Duodenal mucosa (tissue), 2 donors: ENCODE results near the gene SCRN3.
"Not testable (repeated sequence)": the region's sequence is repeated elsewhere in the genome, so short reads cannot be mapped to it uniquely, and the experiment has no call there.

ENCODE experiments used
- H3K27ac ChIP-seq: one replicate; pipeline ENCODE4 v1.7.0; 2013; ENCODE audit warnings: low read depth, low read length
- H3K27me3 ChIP-seq, 2 donors: one replicate each; pipeline ENCODE4 v1.7.0; 2013; ENCODE audit warnings: low read length in 2 of 2, control low read depth in 1 of 2; ENCODE audit not compliant: insufficient read depth in 2 of 2, control insufficient read depth in 1 of 2
- H3K36me3 ChIP-seq, 2 donors: one replicate each; pipeline ENCODE4 v1.7.0; 2013; ENCODE audit warnings: low read length in 2 of 2, control low read depth in 1 of 2; ENCODE audit not compliant: insufficient read depth in 2 of 2, control insufficient read depth in 1 of 2
- H3K4me1 ChIP-seq, 2 donors: one replicate each; pipeline ENCODE4 v1.7.0; 2013; ENCODE audit warnings: low read length in 2 of 2, control low read depth in 1 of 2; ENCODE audit not compliant: insufficient read depth in 2 of 2, control insufficient read depth in 1 of 2
- H3K4me3 ChIP-seq, 2 donors: one replicate each; pipeline ENCODE4 v1.7.0; 2013; ENCODE audit warnings: low read length in 2 of 2, low read depth in 1 of 2
- H3K9ac ChIP-seq, 2 donors: one replicate each; pipeline ENCODE4 v1.7.0; 2013; ENCODE audit warnings: low read length in 2 of 2, low read depth in 1 of 2
- H3K9me3 ChIP-seq, 2 donors: one replicate each; pipeline ENCODE4 v1.7.0; 2013; ENCODE audit warnings: low read length in 2 of 2, control low read depth in 1 of 2; ENCODE audit not compliant: control insufficient read depth in 1 of 2

The SCRN3 gene

DNA sequence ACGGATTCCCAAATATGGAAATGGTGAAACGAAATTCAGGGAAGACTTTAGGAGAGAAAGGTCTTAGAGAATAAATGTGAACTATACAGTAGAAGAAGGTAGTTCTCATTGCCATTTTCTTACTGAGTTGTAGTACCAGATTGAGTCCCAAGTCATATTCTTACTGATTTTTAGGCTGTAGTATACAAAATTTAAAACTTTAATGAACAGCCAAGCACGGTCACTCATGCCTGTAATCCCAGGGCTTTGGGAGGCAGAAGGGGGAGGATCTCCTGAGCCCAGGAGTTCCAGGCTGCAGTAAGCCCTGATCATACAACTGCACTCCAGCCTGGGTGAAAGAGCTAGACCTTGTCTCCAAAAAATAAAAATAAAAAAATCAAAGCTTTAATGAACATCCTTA is 2.2 kb downstream of the SCRN3 start:
- Histone ChIP-seq H3K9ac (no peak overlapping the region), H3K36me3 (peaks cover 0 to 10% of the 10 kb centered on the region in 2 donors), H3K27ac (no peak overlapping the region), H3K4me3 (no peak overlapping the region), H3K4me1 (peaks cover 16 to 19% of the 10 kb centered on the region in 2 donors), H3K9me3 (no peaks in the 10 kb centered on the region), H3K27me3 (no peaks in the 10 kb centered on the region)

DNA sequence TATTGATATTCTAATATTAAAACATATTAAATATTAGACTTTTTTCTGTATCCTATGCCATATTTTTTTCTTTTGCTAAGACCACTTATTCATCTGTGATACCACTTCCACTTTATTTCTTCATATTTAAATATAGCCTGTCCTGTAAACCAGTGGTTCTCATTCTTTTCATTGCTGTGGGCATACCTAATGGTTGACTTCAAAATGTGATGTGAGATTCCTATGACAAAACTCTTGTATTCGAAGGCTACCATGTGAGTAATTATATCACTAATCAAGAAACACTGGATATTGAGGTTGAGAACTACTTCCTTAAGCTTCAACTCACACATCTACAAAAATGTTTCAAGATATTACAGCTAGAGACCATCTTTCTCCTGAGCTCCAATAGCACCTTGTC is 3.6 kb downstream of the SCRN3 start:
- peaks cover 0 to 21% of the 10 kb centered on the region in 2 donors for H3K36me3 ChIP-seq
- no peak overlapping the region for H3K9ac ChIP-seq
- no peak overlapping the region for H3K4me3 ChIP-seq
- no peaks in the 10 kb centered on the region for H3K9me3 ChIP-seq
- peaks cover 11 to 14% of the 10 kb centered on the region in 2 donors for H3K4me1 ChIP-seq
- H3K27ac ChIP-seq, result no peak overlapping the region
- no peaks in the 10 kb centered on the region for H3K27me3 ChIP-seq

DNA sequence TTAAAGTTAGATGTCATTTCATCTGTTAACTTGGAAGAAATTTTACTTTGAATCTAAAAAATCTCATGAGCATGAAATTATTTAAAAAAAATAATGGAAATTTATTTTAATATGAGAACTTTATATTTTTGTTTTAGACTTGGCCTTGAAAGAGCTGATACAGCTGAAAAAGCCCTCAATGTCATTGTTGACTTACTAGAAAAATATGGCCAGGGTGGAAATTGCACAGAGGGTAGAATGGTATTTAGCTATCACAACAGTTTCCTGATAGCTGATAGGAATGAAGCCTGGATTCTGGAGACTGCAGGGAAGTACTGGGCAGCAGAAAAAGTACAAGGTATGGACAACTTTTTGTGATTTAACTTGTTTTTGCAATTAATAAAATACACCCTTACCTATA is 5.3 kb downstream of the SCRN3 start:
- no peaks in the 10 kb centered on the region for H3K9me3 ChIP-seq
- H3K4me1 ChIP-seq, result peaks cover 5 to 7% of the 10 kb centered on the region in 2 donors
- no peak overlapping the region for H3K27ac ChIP-seq
- no peak overlapping the region for H3K9ac ChIP-seq
- peaks cover 0 to 21% of the 10 kb centered on the region in 2 donors for H3K36me3 ChIP-seq
- H3K4me3 ChIP-seq, result no peak overlapping the region
- H3K27me3 ChIP-seq, result no peaks in the 10 kb centered on the region

DNA sequence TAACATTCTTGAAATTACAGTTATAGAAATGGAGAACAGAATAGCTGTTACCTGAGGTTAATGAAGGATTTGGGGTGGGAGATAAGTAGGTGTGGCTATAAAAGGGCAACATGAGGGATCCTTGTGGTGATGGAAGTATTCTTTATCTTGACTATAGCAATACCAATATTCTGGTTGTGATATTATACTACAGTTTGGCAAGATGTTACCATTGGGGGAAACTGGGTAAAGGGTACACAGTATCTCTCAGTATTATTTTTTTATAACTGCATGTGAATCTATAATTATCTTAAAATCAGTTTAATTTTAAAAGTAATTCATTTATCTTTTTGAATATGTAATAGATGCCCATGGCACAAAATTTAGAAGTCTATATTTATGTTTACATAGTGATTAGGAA is 8.1 kb downstream of the SCRN3 start:
- Histone ChIP-seq H3K9me3 (no peaks in the 10 kb centered on the region), H3K36me3 (peaks cover 0 to 21% of the 10 kb centered on the region in 2 donors), H3K4me1 (no peaks in the 10 kb centered on the region), H3K27ac (no peak overlapping the region), H3K4me3 (no peak overlapping the region), H3K9ac (no peak overlapping the region), H3K27me3 (no peaks in the 10 kb centered on the region)

DNA sequence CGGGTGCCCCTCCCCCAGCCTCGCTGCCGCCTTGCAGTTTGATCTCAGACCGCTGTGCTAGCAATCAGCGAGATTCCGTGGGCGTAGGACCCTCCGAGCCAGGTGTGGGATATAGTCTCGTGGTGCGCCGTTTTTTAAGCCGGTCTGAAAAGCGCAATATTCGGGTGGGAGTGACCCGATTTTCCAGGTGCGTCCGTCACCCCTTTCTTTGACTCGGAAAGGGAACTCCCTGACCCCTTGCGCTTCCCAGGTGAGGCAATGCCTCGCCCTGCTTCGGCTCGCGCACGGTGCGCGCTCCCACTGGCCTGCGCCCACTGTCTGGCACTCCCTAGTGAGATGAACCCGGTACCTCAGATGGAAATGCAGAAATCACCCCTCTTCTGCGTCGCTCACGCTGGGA is 14.5 kb downstream of the SCRN3 start:
- H3K9me3 ChIP-seq, H3K27ac ChIP-seq, H3K9ac ChIP-seq, H3K4me3 ChIP-seq, H3K4me1 ChIP-seq, H3K36me3 ChIP-seq, H3K27me3 ChIP-seq: not testable (repeated sequence)

DNA sequence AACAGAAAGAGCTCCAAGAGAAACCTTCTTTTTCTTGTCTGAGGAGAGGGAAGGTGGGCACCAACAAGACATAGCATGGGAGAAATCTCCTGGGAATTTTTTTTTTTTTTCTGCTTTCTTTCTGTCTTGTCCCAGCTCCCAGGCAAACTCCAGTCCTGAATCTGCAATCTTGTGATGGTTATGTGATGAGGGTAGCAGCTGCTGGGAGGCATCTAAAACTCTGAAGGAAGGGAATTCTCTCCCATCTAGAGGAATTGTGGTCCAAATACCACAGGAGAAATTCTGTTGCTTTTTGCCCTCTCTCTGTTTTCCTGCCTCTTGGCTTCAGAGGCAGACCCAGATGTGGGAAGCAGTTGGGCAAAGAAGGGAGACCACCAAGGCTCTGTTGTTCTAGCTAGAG is 16.7 kb downstream of the SCRN3 start:
- H3K27me3 ChIP-seq, result no peaks in the 10 kb centered on the region
- no peak overlapping the region for H3K27ac ChIP-seq
- no peaks in the 10 kb centered on the region for H3K4me1 ChIP-seq
- no peaks in the 10 kb centered on the region for H3K9me3 ChIP-seq
- no peak overlapping the region for H3K4me3 ChIP-seq
- peaks cover 0 to 8% of the 10 kb centered on the region in 2 donors for H3K36me3 ChIP-seq
- no peak overlapping the region for H3K9ac ChIP-seq

DNA sequence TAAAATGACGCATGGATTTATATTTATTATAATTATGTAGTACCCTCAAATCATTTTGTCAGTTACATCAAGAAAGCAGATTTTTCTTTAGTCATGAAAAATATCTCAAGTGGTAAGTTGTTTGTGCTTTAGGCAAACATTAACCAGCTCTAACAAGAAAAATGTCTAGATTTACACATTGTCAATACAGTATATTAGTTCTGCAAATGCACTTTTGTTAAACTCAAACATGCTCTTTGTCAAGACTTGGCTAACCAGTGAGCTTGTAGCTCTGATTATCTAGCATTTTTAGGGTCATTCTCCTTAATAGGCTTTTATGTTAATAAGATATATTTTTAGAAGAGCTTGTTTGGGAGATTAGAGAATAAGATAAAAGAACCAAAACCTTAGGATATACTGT is 32.7 kb downstream of the SCRN3 start:
- Histone ChIP-seq H3K36me3 (peaks cover 4 to 5% of the 10 kb centered on the region in 2 donors), H3K27ac (no peak overlapping the region), H3K9me3 (no peaks in the 10 kb centered on the region)

DNA sequence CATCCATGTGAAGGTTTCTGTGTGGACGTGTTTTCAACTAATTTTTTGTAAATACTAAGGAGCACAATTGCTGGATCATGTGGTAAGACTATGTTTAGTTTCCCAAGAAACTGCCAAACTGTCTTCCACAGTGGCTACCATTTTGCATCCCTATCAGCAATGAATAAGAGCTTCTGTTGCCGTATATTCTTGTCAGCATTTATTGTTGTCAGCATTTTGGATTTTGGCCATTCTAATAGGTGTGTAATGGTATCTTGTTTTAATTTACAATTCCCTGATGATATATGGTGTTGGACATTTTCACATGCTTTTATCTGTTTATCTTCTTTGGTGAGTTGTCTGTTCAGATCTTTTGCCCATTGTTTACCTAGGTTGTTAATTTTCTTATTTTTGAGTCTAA is 34.5 kb downstream of the SCRN3 start:
- no peaks in the 10 kb centered on the region for H3K4me1 ChIP-seq
- H3K9ac ChIP-seq, result no peak overlapping the region
- H3K27me3 ChIP-seq, result no peaks in the 10 kb centered on the region
- no peak overlapping the region for H3K27ac ChIP-seq
- no peak overlapping the region for H3K4me3 ChIP-seq
- no peaks in the 10 kb centered on the region for H3K9me3 ChIP-seq
- H3K36me3 ChIP-seq, result peaks cover 4 to 8% of the 10 kb centered on the region in 2 donors

More for the DNA sequence above, 32.7 kb downstream of the SCRN3 start:
- H3K9ac ChIP-seq, result no peak overlapping the region
- H3K4me1 ChIP-seq, result no peaks in the 10 kb centered on the region
- H3K27me3 ChIP-seq, result no peaks in the 10 kb centered on the region
- H3K4me3 ChIP-seq, result no peak overlapping the region

DNA sequence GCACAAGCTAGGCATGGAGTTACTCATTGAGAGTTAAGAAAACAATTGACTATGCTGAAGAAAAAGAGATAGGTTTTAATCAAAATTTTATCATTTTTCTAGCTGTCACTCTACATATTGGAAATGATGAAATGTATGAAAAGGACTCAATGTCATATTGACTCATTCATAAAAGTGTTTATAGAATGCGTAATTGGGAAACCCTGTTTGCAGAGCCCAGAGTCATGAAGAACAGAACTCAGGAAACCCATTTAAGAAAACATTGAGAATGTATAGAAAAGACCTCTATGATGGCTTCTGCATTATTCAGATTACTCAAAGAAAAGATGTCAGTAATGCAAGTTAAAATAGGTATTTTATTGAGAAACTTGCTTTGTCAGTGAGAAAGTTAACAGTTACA is 36.4 kb downstream of the SCRN3 start:
- no peak overlapping the region for H3K9ac ChIP-seq
- H3K36me3 ChIP-seq, result peaks cover 4 to 14% of the 10 kb centered on the region in 2 donors
- H3K27me3 ChIP-seq, result no peaks in the 10 kb centered on the region
- H3K27ac ChIP-seq, result no peak overlapping the region
- H3K9me3 ChIP-seq, result no peaks in the 10 kb centered on the region
- no peaks in the 10 kb centered on the region for H3K4me1 ChIP-seq
- no peak overlapping the region for H3K4me3 ChIP-seq

DNA sequence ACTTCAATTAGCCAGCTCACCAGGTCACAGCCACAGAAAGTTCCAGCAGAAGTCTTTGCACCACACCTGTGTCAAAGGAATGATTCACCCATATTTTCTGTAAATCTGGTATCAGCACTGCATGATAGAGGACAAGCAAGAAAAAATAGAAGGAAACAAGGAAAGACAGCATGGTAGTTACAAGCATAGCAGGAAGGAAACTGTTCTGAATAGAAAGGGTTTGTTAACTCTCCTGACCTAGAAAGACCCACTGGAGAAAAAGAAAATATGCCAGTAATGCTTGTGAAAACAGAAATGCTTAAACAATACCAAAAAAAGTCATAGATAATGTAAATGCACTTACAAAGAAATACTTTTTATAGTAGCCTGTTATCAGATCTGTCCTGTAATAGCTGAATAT is 40.8 kb downstream of the SCRN3 start:
- Histone ChIP-seq H3K9me3 (no peaks in the 10 kb centered on the region), H3K4me3 (no peak overlapping the region), H3K27ac (no peak overlapping the region), H3K9ac (no peak overlapping the region), H3K27me3 (no peaks in the 10 kb centered on the region), H3K4me1 (no peaks in the 10 kb centered on the region), H3K36me3 (peaks cover 0 to 10% of the 10 kb centered on the region in 2 donors)
